SIG-M5 treated with dmso at 0.1 percent for 504 hours (cell line): ENCODE measurements around the gene PSG3.
A peak's percentile ranks its signal among the peaks of the same experiment; 100 is the strongest.
"Not testable (repeated sequence)": the region's sequence is repeated elsewhere in the genome, so short reads cannot be mapped to it uniquely, and the experiment has no call there.

Experiments
- DNase-seq: peaks from one replicate; lab custom pipeline; 2025; ENCODE audit not compliant: unreplicated experiment; lab: John Stamatoyannopoulos, UW

PSG3 gene

GRCh38 chr19:42740381-42740780 lies at the start of gene PSG3:
TSS of gene PSG3 (minus strand) at chr19:42740481. CDS start at chr19:42740384, 97 bp downstream.
- DNase-seq, result not testable (repeated sequence)

DNA sequence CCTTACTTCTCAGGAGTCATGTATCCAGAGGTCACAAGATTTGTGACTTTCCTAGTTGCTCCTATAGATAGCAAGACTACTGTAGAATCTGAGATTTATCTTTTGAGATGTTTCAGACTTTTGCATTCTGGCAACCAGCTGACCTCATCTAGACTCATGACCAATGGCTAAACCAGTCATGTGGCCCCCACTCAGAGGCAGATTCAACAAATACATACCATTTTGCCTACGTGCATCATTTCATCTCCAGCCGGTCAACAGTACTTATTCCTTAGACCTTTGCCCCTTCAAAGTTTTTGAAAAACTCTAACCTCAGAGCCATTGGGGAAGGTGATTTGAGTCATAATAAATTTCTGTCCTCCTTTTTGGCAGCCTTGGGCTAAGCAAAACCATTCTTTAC lies 48.5 kb upstream of the PSG3 start:
- DNase-seq, result not testable (repeated sequence)

DNA sequence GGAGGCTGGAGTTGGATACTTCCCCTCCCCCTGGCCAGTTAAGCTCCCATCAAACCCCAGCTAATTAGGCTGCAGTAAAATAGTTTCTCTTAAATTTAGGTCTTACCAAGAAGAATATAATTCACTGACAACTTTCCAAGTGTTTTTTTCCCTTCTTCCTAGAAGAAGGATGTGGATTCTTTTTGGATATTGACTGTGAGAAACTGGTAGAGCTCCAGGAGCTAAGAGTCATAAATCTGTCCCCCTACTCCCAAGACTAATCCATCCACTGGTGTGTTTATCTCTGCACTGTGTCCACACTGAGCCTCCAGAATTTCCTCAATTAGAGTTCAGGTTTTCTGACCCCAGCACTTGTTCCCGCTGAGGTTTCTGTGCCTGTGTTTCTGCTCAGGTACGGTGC lies 47.5 kb upstream of the PSG3 start:
- not testable (repeated sequence) for DNase-seq

- peak; percentile 3 for DNase-seq
These were observed 36.7 kb upstream of the PSG3 start for GRCh38 chr19:42776750-42777612.

GRCh38 chr19:42774510-42775158 lies 34.4 kb upstream of the PSG3 start:
- not testable (repeated sequence) for DNase-seq

- not testable (repeated sequence) for DNase-seq
These were observed 27.0 kb upstream of the PSG3 start for GRCh38 chr19:42767319-42767718.

DNA sequence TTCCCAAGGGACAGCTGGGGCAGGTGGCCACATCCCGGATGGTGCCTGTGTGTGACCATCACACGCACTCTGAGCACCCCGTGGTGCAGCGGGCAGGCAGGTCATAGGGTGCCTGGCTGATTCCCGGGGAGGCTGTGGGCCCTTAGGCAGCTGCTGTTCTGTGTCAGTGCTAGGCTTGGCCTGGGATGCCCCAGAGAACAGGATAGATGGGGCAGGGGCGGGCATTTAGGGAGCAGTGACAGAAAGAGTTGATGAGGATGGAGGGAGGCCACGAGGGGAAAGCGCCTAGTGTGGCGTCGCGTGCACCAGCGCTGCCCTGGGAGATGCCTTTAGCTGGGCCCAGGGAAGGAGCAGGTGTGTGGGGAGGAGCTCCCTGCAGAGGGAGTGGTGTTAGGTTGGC lies 26.6 kb upstream of the PSG3 start:
- not testable (repeated sequence) for DNase-seq

GRCh38 chr19:42764836-42765235 lies 24.6 kb upstream of the PSG3 start:
- DNase-seq, result no peak

GRCh38 chr19:42762789-42763188 lies 22.5 kb upstream of the PSG3 start:
- DNase-seq, result no peak

GRCh38 chr19:42761924-42762295 lies 21.6 kb upstream of the PSG3 start:
- not testable (repeated sequence) for DNase-seq

DNA sequence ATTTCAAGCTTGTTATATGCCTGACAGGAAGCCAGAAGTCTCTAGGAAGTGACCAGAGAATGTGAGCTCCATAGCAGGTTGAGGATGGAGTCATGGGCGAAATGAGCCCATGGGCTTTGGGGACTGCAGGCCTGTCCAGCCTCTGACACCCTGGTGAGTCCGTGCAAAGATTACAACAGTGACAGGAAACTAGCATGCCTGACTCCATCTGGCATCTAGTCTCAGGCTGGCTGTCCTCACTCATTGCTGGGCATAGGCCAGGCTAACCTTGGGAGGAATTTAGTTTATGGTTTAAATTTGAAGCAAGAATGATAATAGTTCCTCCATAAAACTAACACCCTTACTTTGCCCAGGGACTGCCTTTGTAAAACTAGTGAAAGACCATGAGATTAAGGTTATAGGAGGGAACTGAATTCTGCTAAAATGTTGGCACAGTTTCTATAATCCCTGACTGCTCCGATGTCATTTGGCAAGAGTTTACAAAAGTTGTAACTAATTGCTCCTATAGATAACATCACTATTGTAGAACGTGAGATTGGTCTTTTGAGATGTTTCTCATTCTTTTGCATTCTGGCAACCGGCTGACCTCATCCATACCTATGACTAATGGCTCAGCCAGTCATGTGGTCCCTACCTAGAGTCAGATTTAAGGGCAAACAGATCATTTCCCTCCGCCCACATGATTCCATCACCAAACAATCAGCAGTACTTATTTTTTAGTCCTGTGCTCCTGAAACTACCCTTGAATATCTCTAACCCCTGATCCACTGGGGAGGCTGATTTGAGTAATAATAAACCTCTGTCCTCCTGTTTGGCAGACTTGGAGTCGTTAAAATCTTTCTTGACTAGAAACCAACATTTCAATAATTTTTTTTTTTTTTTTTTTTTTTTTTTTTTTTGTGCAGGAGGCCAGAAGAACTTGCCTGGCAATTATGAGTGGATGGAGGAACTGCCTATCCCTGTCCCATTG lies 21.0 kb upstream of the PSG3 start:
- not testable (repeated sequence) for DNase-seq

DNA sequence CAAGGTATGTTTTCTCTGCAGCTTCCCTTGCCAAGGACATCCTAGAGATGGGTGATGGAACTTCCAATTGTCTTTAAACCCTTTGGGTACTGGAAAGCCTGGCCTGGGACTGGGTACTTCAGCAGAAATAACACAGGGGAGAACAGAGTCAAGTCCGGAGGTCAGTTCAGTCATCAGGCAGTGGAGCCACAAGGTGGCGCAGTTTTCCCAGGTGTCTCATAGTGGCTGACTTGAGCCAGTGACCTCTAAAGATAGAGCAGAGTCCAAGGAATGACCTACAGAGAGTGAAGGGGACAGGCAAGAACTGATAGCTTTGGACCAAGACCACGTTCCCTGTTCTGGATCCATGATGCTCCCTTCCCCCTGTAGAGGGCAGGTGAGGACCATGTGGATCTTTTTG lies 18.4 kb upstream of the PSG3 start:
- not testable (repeated sequence) for DNase-seq

DNA sequence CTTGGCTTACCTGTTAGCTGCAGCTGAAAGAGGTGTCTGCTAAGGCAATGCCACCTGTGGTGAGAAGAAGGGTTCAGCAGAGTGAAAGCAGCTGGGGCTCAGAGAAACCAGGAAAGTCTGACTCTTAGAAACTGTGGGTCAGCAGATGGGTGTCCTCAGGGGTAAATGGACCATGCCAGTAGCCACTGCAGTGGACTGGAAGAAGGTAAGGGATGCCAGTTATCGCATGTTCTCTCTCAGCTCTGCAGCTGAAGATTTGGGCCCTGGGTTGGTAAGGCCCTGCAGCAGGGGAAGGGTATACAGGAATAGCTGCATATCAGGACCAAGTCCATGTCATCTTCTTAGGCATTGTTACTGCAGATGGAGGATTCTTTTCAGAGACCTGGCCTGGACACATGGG lies 12.0 kb upstream of the PSG3 start:
- not testable (repeated sequence) for DNase-seq

DNA sequence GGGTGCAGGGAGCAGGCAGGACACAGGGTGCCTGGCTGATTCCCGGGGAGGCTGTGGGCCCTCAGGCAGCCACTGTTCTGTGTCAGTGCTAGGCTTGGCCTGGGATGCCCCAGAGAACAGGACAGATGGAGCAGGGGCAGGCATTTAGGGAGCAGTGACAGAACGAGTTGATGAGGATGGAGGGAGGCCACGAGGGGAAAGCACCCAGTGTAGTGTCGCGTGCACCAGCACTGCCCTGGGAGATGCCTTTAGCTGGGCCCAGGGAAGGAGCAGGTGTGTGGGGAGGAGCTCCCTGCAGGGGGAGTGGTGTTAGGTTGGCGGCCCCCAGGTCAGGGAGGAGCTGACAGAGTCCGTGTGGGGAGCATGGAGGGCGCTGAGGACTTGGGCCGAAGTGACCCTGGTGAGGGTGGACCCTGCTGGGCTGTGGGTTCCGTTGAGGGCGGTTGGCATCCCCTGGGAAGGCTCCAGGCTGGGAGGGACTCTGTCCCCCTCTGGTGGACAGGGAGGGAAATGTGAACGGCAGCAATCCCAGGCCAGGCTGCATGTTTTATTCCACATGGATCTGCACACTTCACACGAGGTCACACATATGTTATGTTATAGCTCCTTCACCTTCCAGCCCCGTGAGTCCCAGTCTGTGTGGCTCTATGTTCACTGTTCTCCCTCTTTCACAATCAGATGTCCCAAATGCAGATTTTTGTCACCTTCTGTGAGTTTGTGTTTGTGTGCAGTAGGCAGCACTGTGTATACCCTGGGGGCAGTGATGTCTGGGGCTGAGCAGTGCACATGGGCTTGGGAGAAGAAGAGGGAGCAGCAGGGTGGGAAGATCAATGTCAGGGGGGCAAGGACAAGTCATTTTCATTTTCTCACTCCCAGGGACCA lies 1.7 kb upstream of the PSG3 start:
- DNase-seq, result not testable (repeated sequence)

DNA sequence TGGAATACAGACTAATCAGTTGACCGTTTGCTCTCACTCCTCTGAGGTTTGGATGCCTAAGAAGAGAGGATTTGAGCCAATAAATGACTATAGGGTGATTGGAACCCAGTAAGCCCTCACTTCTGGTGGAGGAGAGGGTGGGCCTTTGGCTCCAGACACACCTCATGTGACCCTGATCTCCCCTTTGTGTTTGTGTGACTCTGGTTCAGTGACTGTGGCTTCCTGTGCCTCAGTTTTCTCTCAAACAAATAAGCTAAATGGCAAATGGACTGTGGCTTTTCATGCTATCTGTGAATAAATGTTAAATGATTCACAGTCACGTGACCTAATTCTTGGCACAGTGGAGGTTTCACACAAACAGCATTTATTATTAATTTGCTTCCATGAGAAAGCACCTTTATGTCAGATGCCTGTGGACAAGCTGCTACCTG lies 2.7 kb downstream of the PSG3 start:
- not testable (repeated sequence) for DNase-seq

GRCh38 chr19:42728341-42728740 lies 11.9 kb downstream of the PSG3 start:
- not testable (repeated sequence) for DNase-seq

DNA sequence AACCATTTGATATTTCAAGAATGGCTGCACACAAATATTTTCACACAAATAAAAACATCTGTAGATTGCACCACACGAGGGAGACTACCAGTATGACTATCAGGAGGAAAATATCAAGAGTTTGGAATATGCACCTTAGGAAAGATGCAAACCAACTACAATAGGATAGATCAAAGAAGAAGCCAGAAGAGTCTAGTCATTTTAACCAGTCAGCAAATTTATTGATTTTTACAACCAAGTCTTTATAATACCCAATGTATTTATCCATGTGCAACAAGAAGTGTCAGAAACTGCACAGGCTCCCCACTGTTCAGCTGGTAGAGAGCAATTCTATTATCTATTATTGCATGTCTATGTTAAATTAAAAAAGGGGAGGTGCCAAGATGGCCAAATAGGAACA lies 26.3 kb downstream of the PSG3 start:
- not testable (repeated sequence) for DNase-seq

DNA sequence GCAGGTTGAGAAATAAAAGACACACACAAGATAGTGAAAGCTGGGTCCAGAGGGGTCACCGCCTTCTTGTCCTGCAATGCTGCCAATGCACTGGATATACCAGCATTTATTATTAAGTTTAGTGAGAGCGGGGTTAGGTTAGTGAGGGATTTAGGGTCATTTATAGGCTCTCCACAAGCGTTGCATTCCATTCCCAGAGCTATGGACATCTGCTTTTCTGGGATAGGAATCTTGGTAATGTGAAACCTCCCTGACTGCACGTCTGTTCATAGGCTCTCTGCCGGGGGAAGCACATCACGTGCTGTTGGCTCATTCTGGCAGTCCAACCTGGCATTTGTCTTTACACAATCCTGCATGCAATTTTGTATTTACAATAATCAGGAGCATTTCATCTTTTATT lies 27.5 kb downstream of the PSG3 start:
- not testable (repeated sequence) for DNase-seq

DNA sequence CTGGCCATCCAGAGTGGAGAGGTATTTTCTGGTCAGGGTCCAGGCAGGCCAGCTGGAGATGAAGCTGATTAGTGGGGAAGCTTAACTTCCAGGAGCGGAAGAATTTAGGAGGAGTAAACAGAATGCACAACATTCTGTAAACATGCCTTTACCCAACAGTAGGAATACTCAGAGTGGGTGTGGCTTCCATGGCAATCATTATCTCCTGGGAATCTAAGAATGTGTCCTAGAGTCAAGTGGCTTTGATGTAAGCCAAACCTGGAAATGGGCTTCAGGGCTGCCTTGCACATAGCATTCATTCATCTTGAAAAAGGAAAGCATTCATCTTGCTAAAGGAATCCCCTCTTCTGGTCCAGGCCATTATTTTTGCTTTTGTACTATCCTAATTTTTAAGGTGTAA lies 29.3 kb downstream of the PSG3 start:
- not testable (repeated sequence) for DNase-seq

DNA sequence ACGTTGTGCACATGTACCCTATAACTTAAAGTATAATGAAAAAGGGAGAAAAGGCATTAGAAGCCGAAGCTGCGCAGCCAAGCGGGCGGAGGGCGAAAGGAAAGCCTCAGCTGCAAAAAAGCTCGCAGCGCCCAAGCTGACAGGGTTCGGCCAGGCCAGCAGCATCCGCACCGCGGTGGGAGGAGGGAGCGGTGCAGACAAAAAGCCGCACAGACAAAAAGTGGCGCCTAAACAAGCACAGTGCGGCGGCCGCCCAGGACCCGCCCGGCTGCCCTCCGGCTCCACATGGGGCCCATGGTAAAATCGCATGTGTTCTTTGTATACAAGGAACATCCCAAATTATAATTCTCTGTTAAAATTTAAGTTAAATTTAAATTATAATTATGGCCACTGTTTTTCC lies 42.4 kb downstream of the PSG3 start:
- DNase-seq, result no peak
